H1 (cell line): Measurements from ENCODE around the gene SIPA1L3. TPM values are rescaled to one million over a fixed set of nuclear protein-coding genes. Genes with fewer than 3 reads are reported as not detected.
A peak's percentile ranks its signal among the peaks of the same experiment; 100 is the strongest.

Source experiments
- CTCF ChIA-PET: fragments of 300-600 bp; sonication (Branson Sonifier 250); formaldehyde crosslinking; loops from one replicate; lab custom pipeline; 2021; ENCODE audit not compliant: partially characterized antibody; lab: Charles Lee
- POLR2A ChIA-PET: fragments of 300-600 bp; sonication (Branson Sonifier 250); formaldehyde crosslinking; loops from one replicate; lab custom pipeline; 2021; ENCODE audit warnings: inconsistent platforms; ENCODE audit not compliant: partially characterized antibody; lab: Charles Lee
- DNase-seq, 2 experiments: peaks; one replicate each; pipeline versions ENCODE4 v3.0.0 to v3.0.0-alpha.2; 2010 to 2022; ENCODE audit warnings: low spot score in 2 of 2, low read depth in 1 of 2, mixed read lengths in 1 of 2
- FAIRE-seq: peaks from 2 replicates; lab custom pipeline; 2011; peaks lifted over from hg19 to GRCh38; lab: Jason Lieb, UNC
- H2AFZ ChIP-seq: 2 replicates; pipeline ENCODE4 v1.8.1; 2012; ENCODE audit warnings: low read length, inconsistent platforms
- H2AK5ac ChIP-seq: 2 replicates; pipeline ENCODE4 v1.6.1; 2013; ENCODE audit warnings: low read depth, low read length
- H2BK120ac ChIP-seq: replicated peaks from 2 replicates; pipeline ENCODE3; 2013; ENCODE audit warnings: low read depth, low read length, inconsistent platforms
- H2BK12ac ChIP-seq: 2 replicates; pipeline ENCODE4 v1.6.1; 2013; ENCODE audit warnings: low read depth, low read length
- H2BK15ac ChIP-seq: 2 replicates; pipeline ENCODE4 v1.6.1; 2013; ENCODE audit warnings: low read length
- H2BK20ac ChIP-seq: 2 replicates; pipeline ENCODE4 v1.6.1; 2013; ENCODE audit warnings: low read length
- H2BK5ac ChIP-seq: 2 replicates; pipeline ENCODE4 v1.6.1; 2013; ENCODE audit warnings: low read depth, low read length
- H3K14ac ChIP-seq: 2 replicates; pipeline ENCODE4 v1.6.1; 2013; ENCODE audit warnings: inconsistent platforms; ENCODE audit not compliant: insufficient read length
- H3K18ac ChIP-seq: 2 replicates; pipeline ENCODE4 v1.6.1; 2013; ENCODE audit warnings: low read length; ENCODE audit errors: extremely low read depth
- H3K23ac ChIP-seq: 2 replicates; pipeline ENCODE4 v1.6.1; 2013; ENCODE audit warnings: inconsistent platforms; ENCODE audit not compliant: insufficient read length
- H3K23me2 ChIP-seq: 2 replicates; pipeline ENCODE4 v1.6.1; 2013; ENCODE audit warnings: low read depth, low read length
- H3K27ac ChIP-seq: 2 replicates; pipeline ENCODE4 v1.6.1; 2011; ENCODE audit warnings: low read depth, low read length, inconsistent platforms
- H3K27me3 ChIP-seq, 4 experiments: replicated peaks in 1 of 4; 1 replicate in 1 of 4; 2 replicates in 3 of 4; pipeline versions ENCODE4 v1.6.1 to v1.8.1; 2011 to 2013; ENCODE audit warnings: low read length in 3 of 4, mild to moderate bottlenecking in 3 of 4, inconsistent platforms in 2 of 4, mixed read lengths in 2 of 4, moderate library complexity in 1 of 4; ENCODE audit not compliant: control insufficient read depth in 3 of 4, insufficient read depth in 3 of 4; ENCODE audit errors: extremely low read depth in 1 of 4
- H3K36me3 ChIP-seq, 4 experiments: 2 replicates each; pipeline versions ENCODE4 v1.6.1 to v1.8.1; 2011 to 2013; ENCODE audit warnings: mild to moderate bottlenecking in 4 of 4, low read length in 3 of 4, moderate library complexity in 2 of 4, control low read depth in 1 of 4, inconsistent platforms in 1 of 4; ENCODE audit not compliant: insufficient read depth in 4 of 4, control insufficient read depth in 2 of 4
- H3K4ac ChIP-seq: replicated peaks from 2 replicates; pipeline ENCODE3; 2013; ENCODE audit warnings: low read length, low read depth, mixed read lengths, inconsistent platforms; ENCODE audit not compliant: insufficient read length
- H3K4me1 ChIP-seq, 4 experiments: replicated peaks in 1 of 4; 1 replicate in 1 of 4; 2 replicates in 3 of 4; pipeline versions ENCODE4 v1.6.1 to v1.8.1; 2011 to 2013; ENCODE audit warnings: low read length in 3 of 4, inconsistent platforms in 2 of 4, mixed read lengths in 1 of 4; ENCODE audit not compliant: insufficient read depth in 4 of 4, control insufficient read depth in 3 of 4
- H3K4me2 ChIP-seq, 2 experiments: 2 replicates each; pipeline versions ENCODE4 v1.6.1 to v1.8.1; 2011 to 2013; ENCODE audit warnings: low read depth in 2 of 2, low read length in 2 of 2, control low read depth in 1 of 2, inconsistent platforms in 1 of 2, mild to moderate bottlenecking in 1 of 2; ENCODE audit not compliant: insufficient read depth in 1 of 2
- H3K4me3 ChIP-seq, 4 experiments: fragments of 200-600, 300-600 bp in 1 of 4; sonication (generic), shearing (Covaris generic), sonication (Bioruptor Twin) in 1 of 4; 2 replicates each; pipeline versions ENCODE4 v1.5.1 to v1.8.1; 2011 to 2016; ENCODE audit warnings: low read length in 4 of 4, low read depth in 3 of 4, control low read depth in 2 of 4, inconsistent platforms in 2 of 4, mild to moderate bottlenecking in 2 of 4, mixed read lengths in 1 of 4, moderate library complexity in 1 of 4; ENCODE audit not compliant: insufficient read depth in 2 of 4; ENCODE audit errors: extremely low read depth in 1 of 4
- H3K56ac ChIP-seq: replicated peaks from 2 replicates; pipeline ENCODE3; 2013; ENCODE audit warnings: low read depth, mild to moderate bottlenecking, mixed read lengths, low read length, inconsistent platforms; ENCODE audit not compliant: insufficient read length
- H3K79me1 ChIP-seq: 2 replicates; pipeline ENCODE4 v1.6.1; 2013; ENCODE audit warnings: low read depth, low read length, control low read depth
- H3K79me2 ChIP-seq, 2 experiments: 2 replicates each; pipeline versions ENCODE4 v1.6.1 to v1.8.1; 2012 to 2013; ENCODE audit warnings: low read length in 2 of 2, mild to moderate bottlenecking in 2 of 2, inconsistent platforms in 1 of 2; ENCODE audit not compliant: insufficient read depth in 2 of 2, control insufficient read depth in 1 of 2
- H3K9ac ChIP-seq, 4 experiments: replicated peaks in 1 of 4; 1 replicate in 1 of 4; 2 replicates in 3 of 4; pipeline versions ENCODE4 v1.6.1 to v1.8.1; 2011 to 2013; ENCODE audit warnings: low read depth in 3 of 4, low read length in 3 of 4, control low read depth in 2 of 4, mild to moderate bottlenecking in 2 of 4, moderate library complexity in 2 of 4, inconsistent platforms in 1 of 4; ENCODE audit errors: extremely low read depth in 1 of 4
- H3K9me3 ChIP-seq, 2 experiments: 2 replicates each; pipeline versions ENCODE4 v1.6.1 to v1.8.1; 2012 to 2013; ENCODE audit warnings: mild to moderate bottlenecking in 2 of 2, moderate library complexity in 2 of 2, control low read depth in 1 of 2, inconsistent platforms in 1 of 2, low read depth in 1 of 2, low read length in 1 of 2, mixed read lengths in 1 of 2; ENCODE audit not compliant: insufficient read depth in 2 of 2
- H4K20me1 ChIP-seq, 2 experiments: replicated peaks in 1 of 2; 2 replicates each; pipeline versions ENCODE3 to v1.8.1; 2011 to 2013; ENCODE audit warnings: inconsistent platforms in 2 of 2, low read length in 2 of 2, mild to moderate bottlenecking in 1 of 2; ENCODE audit not compliant: insufficient read depth in 2 of 2, control insufficient read depth in 1 of 2
- H4K5ac ChIP-seq: 2 replicates; pipeline ENCODE4 v1.6.1; 2013; ENCODE audit warnings: low read length, low read depth, mixed read lengths, inconsistent platforms; ENCODE audit not compliant: insufficient read length
- H4K8ac ChIP-seq: 2 replicates; pipeline ENCODE4 v1.8.0; 2013; ENCODE audit warnings: mild to moderate bottlenecking, moderate library complexity, low read length, inconsistent platforms; ENCODE audit not compliant: insufficient read depth; ENCODE audit errors: extremely low read depth
- H4K91ac ChIP-seq: replicated peaks from 2 replicates; pipeline ENCODE3; 2013; ENCODE audit warnings: low read length, mixed read lengths, inconsistent platforms; ENCODE audit not compliant: insufficient read length
- CBX8 ChIP-seq: fragments of 300-800, 300-1000 bp; sonication (generic); IDR thresholded peaks from 2 replicates; pipeline ENCODE4 v1.7.1; 2016; ENCODE audit warnings: low read depth, low read length, borderline replicate concordance
- CTCF ChIP-seq, 3 experiments: IDR thresholded peaks; 1 replicate in 2 of 3; 2 replicates in 1 of 3; pipeline versions ENCODE4 v1.5.1 to v1.6.1; 2011; ENCODE audit warnings: low read length in 3 of 3, mild to moderate bottlenecking in 3 of 3, inconsistent platforms in 2 of 3, low read depth in 1 of 3, moderate library complexity in 1 of 3; ENCODE audit not compliant: insufficient read depth in 1 of 3; ENCODE audit errors: control extremely low read depth in 1 of 3
- NRF1 ChIP-seq: IDR thresholded peaks from 2 replicates; pipeline ENCODE4 v1.6.1; 2011; ENCODE audit warnings: mild to moderate bottlenecking, low read depth, low read length, improper control_type of control experiment
- PHF8 ChIP-seq: fragments of 200-600 bp; sonication (generic); conservative IDR thresholded peaks from 2 replicates; pipeline ENCODE4 v1.7.1; 2012; ENCODE audit warnings: low read depth, mild to moderate bottlenecking, inconsistent platforms, low read length, moderate library complexity
- POLR2A ChIP-seq, 2 experiments: IDR thresholded peaks; 1 replicate in 1 of 2; 2 replicates in 1 of 2; pipeline ENCODE4 v1.6.1; 2011; ENCODE audit warnings: low read depth in 2 of 2, low read length in 2 of 2, mild to moderate bottlenecking in 2 of 2; ENCODE audit errors: control extremely low read depth in 1 of 2
- POLR2AphosphoS5 ChIP-seq: IDR thresholded peaks from 2 replicates; pipeline ENCODE4 v1.6.1; 2011; ENCODE audit warnings: low read depth, low read length
- RNF2 ChIP-seq: fragments of 200-900, 300-1000 bp; sonication (generic); IDR thresholded peaks from 2 replicates; pipeline ENCODE4 v1.7.1; 2016; ENCODE audit warnings: borderline replicate concordance, low read depth, mild to moderate bottlenecking, antibody characterized with exemption, low read length; ENCODE audit not compliant: poor library complexity, severe bottlenecking; ENCODE audit errors: missing control alignments
- RXRA ChIP-seq: IDR thresholded peaks from 2 replicates; pipeline ENCODE4 v1.6.1; 2011; ENCODE audit warnings: low read depth, mild to moderate bottlenecking, low read length, moderate library complexity; ENCODE audit not compliant: insufficient read depth
- SIRT6 ChIP-seq: IDR thresholded peaks from one replicate; pipeline ENCODE4 v1.7.1; 2012; ENCODE audit warnings: low read length, inconsistent platforms
- SP1 ChIP-seq: IDR thresholded peaks from 2 replicates; pipeline ENCODE4 v1.6.1; 2011; ENCODE audit warnings: low read depth, low read length
- YY1 ChIP-seq: IDR thresholded peaks from 2 replicates; pipeline ENCODE4 v1.6.1; 2011; ENCODE audit warnings: low read depth, mild to moderate bottlenecking, low read length
- WGBS, 2 experiments: shearing (Covaris generic) in 1 of 2; methylation state at CpG; one replicate each; pipeline versions ENCODE4 v1.1.6 to v1.1.7; 2013 to 2015; ENCODE audit warnings: low lambda C conversion rate in 2 of 2, mixed read lengths in 2 of 2, inconsistent platforms in 1 of 2, low coverage in 1 of 2, missing lambda C conversion rate in 1 of 2; ENCODE audit not compliant: insufficient replicate concordance in 2 of 2, insufficient coverage in 1 of 2, insufficient read length in 1 of 2; ENCODE audit errors: extremely low coverage in 1 of 2, missing lambda C conversion rate in 1 of 2; 5-methylcytosine and 5-hydroxymethylcytosine counted together
- polyA plus RNA-seq, 7 experiments: library from polyadenylated mRNA; depleted of rRNA in 3 of 7; stranded (reverse) in 5 of 7; unstranded in 2 of 7; fragments of >200 nt in 5 of 7; fragments of 200-250 nt in 2 of 7; gene quantifications; 1 replicate in 5 of 7; 2 replicates in 1 of 7; 4 replicates in 1 of 7; pipeline versions ENCODE4 v1.2.1 to v1.2.3, GENCODE V29; 2011 to 2013; ENCODE audit warnings: missing spikeins in 2 of 7, mixed read lengths in 2 of 7
- total RNA-seq: library from RNA; stranded (reverse); fragmentation: NEBNext Ultra II Directional; extraction: Animal tissue kit (Norgen Biotek cat#: 25700); gene quantifications from 2 replicates; pipeline ENCODE4 v1.2.1, GENCODE V29; 2021

Gene SIPA1L3
- total and polyA plus RNA-seq, 2 of the 8 experiments (the other 6 are each of a cell fraction or from before 2014, with no cell fraction given) = 15.0 to 54.9 TPM

DNA sequence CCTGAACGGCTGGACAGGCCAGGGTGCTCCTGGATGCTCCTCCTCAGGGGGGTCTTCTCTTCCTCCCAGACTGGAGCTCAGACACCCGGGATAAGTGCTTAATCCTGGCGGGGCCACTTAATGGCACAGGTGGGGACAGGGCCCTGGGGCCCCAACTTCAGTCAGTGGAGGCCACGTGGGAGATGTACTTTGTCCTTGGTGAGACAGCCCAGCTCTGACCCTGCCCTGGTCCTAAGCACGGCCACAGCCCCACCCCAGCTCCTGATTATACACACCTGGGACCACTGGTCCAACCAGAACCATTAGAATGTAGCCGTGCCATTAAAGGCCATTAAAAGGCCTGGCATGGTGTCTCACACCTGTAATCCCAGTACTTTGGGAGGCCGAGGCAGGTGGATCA, 341.4 kb downstream of the SIPA1L3 start:
- WGBS, 2 experiments = 88% methylated on average over 7 of the region's 7 CpGs; no CpG with 5 or more reads in 1 of the 2 experiments
- POLR2A ChIA-PET = interaction anchor here (0.6 to 1.2 kb wide), 2 partner anchors 16 to 178 kb away, joined by 3 read pairs; partner anchors contain the start of gene SPINT2
- no peak overlapping the region for H3K14ac ChIP-seq

More for the DNA sequence above, 341.4 kb downstream of the SIPA1L3 start:
- no peak overlapping the region for H3K4me3 ChIP-seq
- CTCF ChIA-PET = interaction anchor here (0.6 to 1.5 kb wide), 6 partner anchors 15 to 126 kb away, joined by 3 to 8 read pairs (median 3); partner anchors contain the start of genes CATSPERG, KCNK6 and PSMD8
- H3K4me2 ChIP-seq = no peak overlapping the region
- 0 out of 2 replicates have a peak overlapping the region, but pooled peaks have one; percentile 17 for H2AK5ac ChIP-seq
- H2AFZ ChIP-seq = no peak overlapping the region
- H3K23ac ChIP-seq = no peak overlapping the region
- H4K91ac ChIP-seq = no peak overlapping the region
- H3K56ac ChIP-seq = no peak overlapping the region
- H3K79me1 ChIP-seq = no peaks in the 10 kb centered on the region
- no peak overlapping the region for H4K8ac ChIP-seq
- H2BK120ac ChIP-seq = no peak overlapping the region
- DNase-seq (no peak), FAIRE-seq (no peak)
- no peak overlapping the region for H3K18ac ChIP-seq
- no peak overlapping the region for H2BK12ac ChIP-seq
- no peaks in the 10 kb centered on the region for H4K20me1 ChIP-seq
- no peak overlapping the region for H2BK15ac ChIP-seq
- no peak for TF ChIP-seq SP1
- TF ChIP-seq PHF8 = no peak
- TF ChIP-seq POLR2AphosphoS5 = no peak
- TF ChIP-seq POLR2A (IDR thresholded peaks at IDR 0.05; ENCODE audit: control extremely low read depth in 1 of 2, low read depth in 2 of 2, low read length in 2 of 2) = no peak
- no peak for TF ChIP-seq CBX8
- no peak for TF ChIP-seq CTCF (IDR thresholded peaks at IDR 0.05; ENCODE audit: control extremely low read depth in 1 of 3, insufficient read depth in 1 of 3, low read depth in 1 of 3, low read length in 3 of 3)
- TF ChIP-seq RNF2 = no peak
- no peak for TF ChIP-seq SIRT6
- no peak for TF ChIP-seq RXRA
- no peak for TF ChIP-seq NRF1
- TF ChIP-seq YY1 = no peak
- no peak overlapping the region for H3K4ac ChIP-seq
- no peaks in the 10 kb centered on the region for H3K36me3 ChIP-seq
- H3K9ac ChIP-seq = no peak overlapping the region
- no peak overlapping the region for H2BK20ac ChIP-seq
- peaks cover 10 to 33% (median 22%) of the 10 kb centered on the region in 4 experiments for H3K4me1 ChIP-seq
- H3K23me2 ChIP-seq = peaks cover 5% of the 10 kb centered on the region; the same call in 1 of the 2 replicates
- no peak overlapping the region for H3K27ac ChIP-seq
- H3K9me3 ChIP-seq = no peaks in the 10 kb centered on the region
- H4K5ac ChIP-seq = no peak overlapping the region
- no peaks in the 10 kb centered on the region; a peak in 2 of 7 replicates for H3K27me3 ChIP-seq
- H3K79me2 ChIP-seq = no peaks in the 10 kb centered on the region
- H2BK5ac ChIP-seq = no peak overlapping the region
